HCT116 (cell line): ENCODE results near the gene SPRY4.

Source experiments
- EGR1 ChIP-seq: IDR thresholded peaks from 2 replicates; pipeline ENCODE4 v1.6.1; 2012; ENCODE audit warnings: low read depth
- ELF1 ChIP-seq: IDR thresholded peaks from 2 replicates; pipeline ENCODE4 v1.6.1; 2012; ENCODE audit warnings: low read depth, borderline replicate concordance
- EZH2 ChIP-seq: fragments of 200-600 bp; sonication (generic); IDR thresholded peaks from 2 replicates; pipeline ENCODE4 v1.6.1; 2017; ENCODE audit warnings: antibody characterized with exemption, mixed run types
- EZH2phosphoT487 ChIP-seq: fragments of 200-600 bp; IDR thresholded peaks from 2 replicates; pipeline ENCODE4 v1.6.1; 2018; ENCODE audit warnings: antibody characterized with exemption, borderline replicate concordance
- MAX ChIP-seq: IDR thresholded peaks from 2 replicates; pipeline ENCODE4 v1.6.1; 2012
- POLR2A ChIP-seq: IDR thresholded peaks from 2 replicates; pipeline ENCODE4 v1.7.0; 2011; ENCODE audit warnings: borderline replicate concordance; ENCODE audit not compliant: insufficient read depth, insufficient read length; ENCODE audit errors: extremely low read depth
- POLR2AphosphoS5 ChIP-seq: IDR thresholded peaks from 2 replicates; pipeline ENCODE4 v1.6.1; 2011; ENCODE audit warnings: mild to moderate bottlenecking, low read depth, low read length, moderate library complexity
- RAD21 ChIP-seq: IDR thresholded peaks from 2 replicates; pipeline ENCODE4 v1.6.1; 2012; ENCODE audit warnings: low read depth, mild to moderate bottlenecking
- SIN3A ChIP-seq: IDR thresholded peaks from 2 replicates; pipeline ENCODE4 v1.6.1; 2012; ENCODE audit warnings: low read depth
- TF ChIP-seq, protein P1 (sequence below), 3 experiments: fragments of 200-600 bp in 1 of 3; sonication (generic) in 1 of 3; IDR thresholded peaks in 2 of 3; conservative IDR thresholded peaks in 1 of 3; 2 replicates each; pipeline ENCODE4 v1.5.1; 2012 to 2017; ENCODE audit warnings: low read depth in 2 of 3, low read length in 2 of 3, antibody characterized with exemption in 1 of 3, borderline replicate concordance in 1 of 3, control low read depth in 1 of 3, mild to moderate bottlenecking in 1 of 3, mixed read lengths in 1 of 3, mixed run types in 1 of 3, moderate library complexity in 1 of 3; ENCODE audit not compliant: insufficient read depth in 1 of 3

- TF ChIP-seq, protein P1, sequence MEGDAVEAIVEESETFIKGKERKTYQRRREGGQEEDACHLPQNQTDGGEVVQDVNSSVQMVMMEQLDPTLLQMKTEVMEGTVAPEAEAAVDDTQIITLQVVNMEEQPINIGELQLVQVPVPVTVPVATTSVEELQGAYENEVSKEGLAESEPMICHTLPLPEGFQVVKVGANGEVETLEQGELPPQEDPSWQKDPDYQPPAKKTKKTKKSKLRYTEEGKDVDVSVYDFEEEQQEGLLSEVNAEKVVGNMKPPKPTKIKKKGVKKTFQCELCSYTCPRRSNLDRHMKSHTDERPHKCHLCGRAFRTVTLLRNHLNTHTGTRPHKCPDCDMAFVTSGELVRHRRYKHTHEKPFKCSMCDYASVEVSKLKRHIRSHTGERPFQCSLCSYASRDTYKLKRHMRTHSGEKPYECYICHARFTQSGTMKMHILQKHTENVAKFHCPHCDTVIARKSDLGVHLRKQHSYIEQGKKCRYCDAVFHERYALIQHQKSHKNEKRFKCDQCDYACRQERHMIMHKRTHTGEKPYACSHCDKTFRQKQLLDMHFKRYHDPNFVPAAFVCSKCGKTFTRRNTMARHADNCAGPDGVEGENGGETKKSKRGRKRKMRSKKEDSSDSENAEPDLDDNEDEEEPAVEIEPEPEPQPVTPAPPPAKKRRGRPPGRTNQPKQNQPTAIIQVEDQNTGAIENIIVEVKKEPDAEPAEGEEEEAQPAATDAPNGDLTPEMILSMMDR (IDR thresholded peaks at IDR 0.05 in 2 of 3, conservative IDR thresholded peaks at IDR 0.05 in 1 of 3; ENCODE audit: borderline replicate concordance in 1 of 3, insufficient read depth in 1 of 3, low read depth in 2 of 3, low read length in 2 of 3), result 0 out of 6 replicates have a peak, but pooled peaks of 1 of the 3 experiments have one; percentile 6
- TF ChIP-seq EZH2 (no peak), MAX (no peak), POLR2AphosphoS5 (no peak), SIN3A (no peak), POLR2A (no peak), ELF1 (no peak), EZH2phosphoT487 (no peak), RAD21 (no peak), EGR1 (no peak)
These were observed 518 bp downstream of the SPRY4 start for GRCh38 chr5:142324136-142324870.
